H1 (cell line): ENCODE measurements around the gene NUDT9. TPM values are rescaled to one million over a fixed set of nuclear protein-coding genes. Genes with fewer than 3 reads are reported as not detected.
A peak's percentile ranks its signal among the peaks of the same experiment; 100 is the strongest.

Source experiments
- CTCF ChIA-PET: fragments of 300-600 bp; sonication (Branson Sonifier 250); formaldehyde crosslinking; loops from one replicate; lab custom pipeline; 2021; ENCODE audit not compliant: partially characterized antibody; lab: Charles Lee
- POLR2A ChIA-PET: fragments of 300-600 bp; sonication (Branson Sonifier 250); formaldehyde crosslinking; loops from one replicate; lab custom pipeline; 2021; ENCODE audit warnings: inconsistent platforms; ENCODE audit not compliant: partially characterized antibody; lab: Charles Lee
- DNase-seq, 2 experiments: peaks; one replicate each; pipeline versions ENCODE4 v3.0.0 to v3.0.0-alpha.2; 2010 to 2022; ENCODE audit warnings: low spot score in 2 of 2, low read depth in 1 of 2, mixed read lengths in 1 of 2
- FAIRE-seq: peaks from 2 replicates; lab custom pipeline; 2011; peaks lifted over from hg19 to GRCh38; lab: Jason Lieb, UNC
- H2AFZ ChIP-seq: 2 replicates; pipeline ENCODE4 v1.8.1; 2012; ENCODE audit warnings: low read length, inconsistent platforms
- H2AK5ac ChIP-seq: 2 replicates; pipeline ENCODE4 v1.6.1; 2013; ENCODE audit warnings: low read depth, low read length
- H2BK120ac ChIP-seq: replicated peaks from 2 replicates; pipeline ENCODE3; 2013; ENCODE audit warnings: low read depth, low read length, inconsistent platforms
- H2BK12ac ChIP-seq: 2 replicates; pipeline ENCODE4 v1.6.1; 2013; ENCODE audit warnings: low read depth, low read length
- H2BK15ac ChIP-seq: 2 replicates; pipeline ENCODE4 v1.6.1; 2013; ENCODE audit warnings: low read length
- H2BK20ac ChIP-seq: 2 replicates; pipeline ENCODE4 v1.6.1; 2013; ENCODE audit warnings: low read length
- H2BK5ac ChIP-seq: 2 replicates; pipeline ENCODE4 v1.6.1; 2013; ENCODE audit warnings: low read depth, low read length
- H3K14ac ChIP-seq: 2 replicates; pipeline ENCODE4 v1.6.1; 2013; ENCODE audit warnings: inconsistent platforms; ENCODE audit not compliant: insufficient read length
- H3K18ac ChIP-seq: 2 replicates; pipeline ENCODE4 v1.6.1; 2013; ENCODE audit warnings: low read length; ENCODE audit errors: extremely low read depth
- H3K23ac ChIP-seq: 2 replicates; pipeline ENCODE4 v1.6.1; 2013; ENCODE audit warnings: inconsistent platforms; ENCODE audit not compliant: insufficient read length
- H3K23me2 ChIP-seq: 2 replicates; pipeline ENCODE4 v1.6.1; 2013; ENCODE audit warnings: low read depth, low read length
- H3K27ac ChIP-seq: 2 replicates; pipeline ENCODE4 v1.6.1; 2011; ENCODE audit warnings: low read depth, low read length, inconsistent platforms
- H3K27me3 ChIP-seq, 4 experiments: replicated peaks in 1 of 4; 1 replicate in 1 of 4; 2 replicates in 3 of 4; pipeline versions ENCODE4 v1.6.1 to v1.8.1; 2011 to 2013; ENCODE audit warnings: low read length in 3 of 4, mild to moderate bottlenecking in 3 of 4, inconsistent platforms in 2 of 4, mixed read lengths in 2 of 4, moderate library complexity in 1 of 4; ENCODE audit not compliant: control insufficient read depth in 3 of 4, insufficient read depth in 3 of 4; ENCODE audit errors: extremely low read depth in 1 of 4
- H3K36me3 ChIP-seq, 4 experiments: 2 replicates each; pipeline versions ENCODE4 v1.6.1 to v1.8.1; 2011 to 2013; ENCODE audit warnings: mild to moderate bottlenecking in 4 of 4, low read length in 3 of 4, moderate library complexity in 2 of 4, control low read depth in 1 of 4, inconsistent platforms in 1 of 4; ENCODE audit not compliant: insufficient read depth in 4 of 4, control insufficient read depth in 2 of 4
- H3K4ac ChIP-seq: replicated peaks from 2 replicates; pipeline ENCODE3; 2013; ENCODE audit warnings: low read length, low read depth, mixed read lengths, inconsistent platforms; ENCODE audit not compliant: insufficient read length
- H3K4me1 ChIP-seq, 4 experiments: replicated peaks in 1 of 4; 1 replicate in 1 of 4; 2 replicates in 3 of 4; pipeline versions ENCODE4 v1.6.1 to v1.8.1; 2011 to 2013; ENCODE audit warnings: low read length in 3 of 4, inconsistent platforms in 2 of 4, mixed read lengths in 1 of 4; ENCODE audit not compliant: insufficient read depth in 4 of 4, control insufficient read depth in 3 of 4
- H3K4me2 ChIP-seq, 2 experiments: 2 replicates each; pipeline versions ENCODE4 v1.6.1 to v1.8.1; 2011 to 2013; ENCODE audit warnings: low read depth in 2 of 2, low read length in 2 of 2, control low read depth in 1 of 2, inconsistent platforms in 1 of 2, mild to moderate bottlenecking in 1 of 2; ENCODE audit not compliant: insufficient read depth in 1 of 2
- H3K4me3 ChIP-seq, 4 experiments: fragments of 200-600, 300-600 bp in 1 of 4; sonication (generic), shearing (Covaris generic), sonication (Bioruptor Twin) in 1 of 4; 2 replicates each; pipeline versions ENCODE4 v1.5.1 to v1.8.1; 2011 to 2016; ENCODE audit warnings: low read length in 4 of 4, low read depth in 3 of 4, control low read depth in 2 of 4, inconsistent platforms in 2 of 4, mild to moderate bottlenecking in 2 of 4, mixed read lengths in 1 of 4, moderate library complexity in 1 of 4; ENCODE audit not compliant: insufficient read depth in 2 of 4; ENCODE audit errors: extremely low read depth in 1 of 4
- H3K56ac ChIP-seq: replicated peaks from 2 replicates; pipeline ENCODE3; 2013; ENCODE audit warnings: low read depth, mild to moderate bottlenecking, mixed read lengths, low read length, inconsistent platforms; ENCODE audit not compliant: insufficient read length
- H3K79me1 ChIP-seq: 2 replicates; pipeline ENCODE4 v1.6.1; 2013; ENCODE audit warnings: low read depth, low read length, control low read depth
- H3K79me2 ChIP-seq, 2 experiments: 2 replicates each; pipeline versions ENCODE4 v1.6.1 to v1.8.1; 2012 to 2013; ENCODE audit warnings: low read length in 2 of 2, mild to moderate bottlenecking in 2 of 2, inconsistent platforms in 1 of 2; ENCODE audit not compliant: insufficient read depth in 2 of 2, control insufficient read depth in 1 of 2
- H3K9ac ChIP-seq, 4 experiments: replicated peaks in 1 of 4; 1 replicate in 1 of 4; 2 replicates in 3 of 4; pipeline versions ENCODE4 v1.6.1 to v1.8.1; 2011 to 2013; ENCODE audit warnings: low read depth in 3 of 4, low read length in 3 of 4, control low read depth in 2 of 4, mild to moderate bottlenecking in 2 of 4, moderate library complexity in 2 of 4, inconsistent platforms in 1 of 4; ENCODE audit errors: extremely low read depth in 1 of 4
- H3K9me3 ChIP-seq, 2 experiments: 2 replicates each; pipeline versions ENCODE4 v1.6.1 to v1.8.1; 2012 to 2013; ENCODE audit warnings: mild to moderate bottlenecking in 2 of 2, moderate library complexity in 2 of 2, control low read depth in 1 of 2, inconsistent platforms in 1 of 2, low read depth in 1 of 2, low read length in 1 of 2, mixed read lengths in 1 of 2; ENCODE audit not compliant: insufficient read depth in 2 of 2
- H4K20me1 ChIP-seq, 2 experiments: replicated peaks in 1 of 2; 2 replicates each; pipeline versions ENCODE3 to v1.8.1; 2011 to 2013; ENCODE audit warnings: inconsistent platforms in 2 of 2, low read length in 2 of 2, mild to moderate bottlenecking in 1 of 2; ENCODE audit not compliant: insufficient read depth in 2 of 2, control insufficient read depth in 1 of 2
- H4K5ac ChIP-seq: 2 replicates; pipeline ENCODE4 v1.6.1; 2013; ENCODE audit warnings: low read length, low read depth, mixed read lengths, inconsistent platforms; ENCODE audit not compliant: insufficient read length
- H4K8ac ChIP-seq: 2 replicates; pipeline ENCODE4 v1.8.0; 2013; ENCODE audit warnings: mild to moderate bottlenecking, moderate library complexity, low read length, inconsistent platforms; ENCODE audit not compliant: insufficient read depth; ENCODE audit errors: extremely low read depth
- H4K91ac ChIP-seq: replicated peaks from 2 replicates; pipeline ENCODE3; 2013; ENCODE audit warnings: low read length, mixed read lengths, inconsistent platforms; ENCODE audit not compliant: insufficient read length
- CTBP2 ChIP-seq: IDR thresholded peaks from 2 replicates; pipeline ENCODE4 v1.7.0; 2011; ENCODE audit warnings: borderline replicate concordance, mild to moderate bottlenecking, moderate library complexity, mixed read lengths, low read length; ENCODE audit not compliant: insufficient read depth, insufficient read length
- EZH2 ChIP-seq: fragments of 200-600 bp; sonication (generic); IDR thresholded peaks from 2 replicates; pipeline ENCODE4 v1.7.1; 2012; ENCODE audit warnings: low read depth, mild to moderate bottlenecking, moderate library complexity, low read length, inconsistent platforms; ENCODE audit not compliant: severe bottlenecking
- HDAC6 ChIP-seq: IDR thresholded peaks from one replicate; pipeline ENCODE4 v1.7.1; 2012; ENCODE audit warnings: low read depth, mild to moderate bottlenecking, inconsistent platforms, low read length, moderate library complexity
- SIX5 ChIP-seq: IDR thresholded peaks from 2 replicates; pipeline ENCODE4 v1.6.1; 2011; ENCODE audit warnings: mild to moderate bottlenecking, low read depth, low read length
- TBP ChIP-seq: IDR thresholded peaks from 2 replicates; pipeline ENCODE4 v1.6.1; 2011; ENCODE audit warnings: low read depth, low read length, improper control_type of control experiment
- polyA plus RNA-seq, 7 experiments: library from polyadenylated mRNA; depleted of rRNA in 3 of 7; stranded (reverse) in 5 of 7; unstranded in 2 of 7; fragments of >200 nt in 5 of 7; fragments of 200-250 nt in 2 of 7; gene quantifications; 1 replicate in 5 of 7; 2 replicates in 1 of 7; 4 replicates in 1 of 7; pipeline versions ENCODE4 v1.2.1 to v1.2.3, GENCODE V29; 2011 to 2013; ENCODE audit warnings: missing spikeins in 2 of 7, mixed read lengths in 2 of 7
- total RNA-seq: library from RNA; stranded (reverse); fragmentation: NEBNext Ultra II Directional; extraction: Animal tissue kit (Norgen Biotek cat#: 25700); gene quantifications from 2 replicates; pipeline ENCODE4 v1.2.1, GENCODE V29; 2021
- TF ChIP-seq, protein P1 (sequence below): IDR thresholded peaks from 2 replicates; pipeline ENCODE4 v1.6.1; 2012; ENCODE audit warnings: inconsistent platforms

The NUDT9 gene
- total and polyA plus RNA-seq, 2 of the 8 experiments (the other 6 are each of a cell fraction or from before 2014, with no cell fraction given) = 13.2 to 27.6 TPM

DNA sequence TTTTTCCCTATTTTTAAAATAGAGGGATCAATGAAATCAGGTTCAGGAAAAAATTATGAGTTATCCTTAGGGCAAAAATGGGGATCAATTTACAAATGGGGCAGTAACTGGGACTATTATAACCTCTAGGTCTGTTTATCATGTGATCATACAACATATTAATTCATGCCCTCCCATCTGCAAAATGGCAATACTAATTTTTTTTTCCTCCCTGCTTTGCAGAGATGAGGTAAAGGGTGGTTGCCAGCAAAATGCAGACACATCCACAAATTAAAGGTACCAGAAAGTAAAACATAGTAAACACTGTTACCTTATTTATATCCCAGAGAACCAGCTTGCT is 31.9 kb upstream of the NUDT9 start:
- H3K9me3 ChIP-seq = peaks cover 0 to 2% of the 10 kb centered on the region in 2 experiments; a peak in 1 of 4 replicates
- H3K27me3 ChIP-seq = no peaks in the 10 kb centered on the region
- peak overlapping the region in 3 of 4 experiments; percentile 54 to 56 (median 55); a peak in 3 of 7 replicates for H3K9ac ChIP-seq
- H3K27ac ChIP-seq = no peak overlapping the region
- H3K4ac ChIP-seq = no peak overlapping the region
- H3K4me3 ChIP-seq = peak overlapping the region; percentile 61 to 78 (median 69)
- no peak overlapping the region for H3K56ac ChIP-seq
- H3K23ac ChIP-seq = no peak overlapping the region
- POLR2A ChIA-PET = interaction anchor here (1.0 to 1.7 kb wide), 5 partner anchors 9 to 184 kb away, joined by 3 to 7 read pairs (median 5); partner anchors contain the start of gene NUDT9
- H3K79me2 ChIP-seq = no peaks in the 10 kb centered on the region; a peak in 1 of 4 replicates
- no peak overlapping the region for H2BK15ac ChIP-seq
- H4K20me1 ChIP-seq = peaks cover 0 to 1% of the 10 kb centered on the region in 2 experiments
- no peak for DNase-seq
- no peak overlapping the region for H4K8ac ChIP-seq
- FAIRE-seq = no peak
- H3K36me3 ChIP-seq = no peaks in the 10 kb centered on the region; a peak in 2 of 8 replicates
- CTCF ChIA-PET = interaction anchor here (0.7 to 2.1 kb wide), 8 partner anchors 9 to 457 kb away, joined by 3 to 7 read pairs (median 4); no protein-coding TSS in a partner anchor
- no peak overlapping the region for H3K14ac ChIP-seq
- no peak overlapping the region for H4K91ac ChIP-seq
- H3K18ac ChIP-seq = no peak overlapping the region; the same call in 1 of the 2 replicates
- no peak overlapping the region for H2BK5ac ChIP-seq
- peak overlapping the region; percentile 97 for H2AFZ ChIP-seq
- H3K79me1 ChIP-seq = peaks cover 2% of the 10 kb centered on the region; the same call in 1 of the 2 replicates
- 0 out of 2 replicates have a peak, but pooled peaks cover 3% of the 10 kb centered on the region for H3K23me2 ChIP-seq
- no peak overlapping the region for H2AK5ac ChIP-seq
- H4K5ac ChIP-seq = peak overlapping the region; percentile 21
- no peak overlapping the region for H2BK120ac ChIP-seq
- H2BK12ac ChIP-seq = no peak overlapping the region
- no peak overlapping the region for H2BK20ac ChIP-seq
- H3K4me1 ChIP-seq = no peaks in the 10 kb centered on the region; a peak in 1 of 7 replicates
- TF ChIP-seq EZH2 (no peak), SIX5 (no peak), TBP (no peak), CTBP2 (no peak), HDAC6 (no peak)
- TF ChIP-seq, protein P1, sequence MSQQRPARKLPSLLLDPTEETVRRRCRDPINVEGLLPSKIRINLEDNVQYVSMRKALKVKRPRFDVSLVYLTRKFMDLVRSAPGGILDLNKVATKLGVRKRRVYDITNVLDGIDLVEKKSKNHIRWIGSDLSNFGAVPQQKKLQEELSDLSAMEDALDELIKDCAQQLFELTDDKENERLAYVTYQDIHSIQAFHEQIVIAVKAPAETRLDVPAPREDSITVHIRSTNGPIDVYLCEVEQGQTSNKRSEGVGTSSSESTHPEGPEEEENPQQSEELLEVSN = no peak
- TF ChIP-seq, all 59 proteins: peak for 0
- H3K4me2 ChIP-seq = peak overlapping the region; percentile 65 to 69
